ENCODE measurements around the gene LRRN2.

LRRN2 gene

DNA sequence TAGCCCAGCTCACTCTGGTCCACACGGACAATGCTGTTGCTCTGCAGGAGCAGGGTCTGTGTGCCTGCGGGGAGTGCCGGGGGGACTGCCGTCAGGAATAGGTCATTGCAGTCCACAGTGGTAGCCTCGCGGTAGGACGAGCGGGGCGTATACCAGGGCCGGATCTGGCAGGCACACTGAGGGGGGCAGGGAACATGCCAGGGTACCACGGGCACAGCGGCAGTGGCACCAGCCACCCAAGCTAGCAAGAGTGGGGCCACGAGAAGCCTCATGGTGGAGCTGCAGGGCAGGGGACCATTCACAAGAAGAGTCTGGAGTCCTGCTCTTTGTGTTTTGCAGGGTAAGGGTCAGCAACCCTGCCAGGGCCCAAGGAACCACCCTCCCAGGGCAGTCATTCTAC lies 65.8 kb downstream of the LRRN2 start:
- Histone ChIP-seq H3F3A (ENCODE audit: insufficient read depth, low read length) (no peaks in the 10 kb centered on the region), H3K79me2 (ENCODE audit: insufficient read depth, low read length) (no peaks in the 10 kb centered on the region), H3K9me2 (ENCODE audit: low read depth, low read length) (no peaks in the 10 kb centered on the region), H2AFZ (ENCODE audit: low read length) (no peak overlapping the region), H3K36me3 (ENCODE audit: insufficient read depth, low read length) (no peaks in the 10 kb centered on the region), H3K4me3 (ENCODE audit: low read depth, low read length, poor library complexity, severe bottlenecking) (no peak overlapping the region), H3K27me3 (ENCODE audit: insufficient read depth, low read length) (peaks cover 20% of the 10 kb centered on the region; the same call in 1 of the 2 replicates), H3K4me1 (ENCODE audit: insufficient read depth, low read length, severe bottlenecking) (no peaks in the 10 kb centered on the region), H3K4me2 (ENCODE audit: low read length) (no peak overlapping the region), H4K20me1 (ENCODE audit: insufficient read depth, low read length) (no peaks in the 10 kb centered on the region), H3K9ac (ENCODE audit: low read length) (no peak overlapping the region), H3K27ac (ENCODE audit: low read depth, low read length, poor library complexity, severe bottlenecking) (no peak overlapping the region), H3K9me3 (ENCODE audit: low read length) (no peaks in the 10 kb centered on the region)
- no peak for TF ChIP-seq EZH2 (IDR thresholded peaks at IDR 0.05; ENCODE audit: borderline replicate concordance, low read length)
- TF ChIP-seq CTCF (IDR thresholded peaks at IDR 0.05; ENCODE audit: low read length): no peak

DNA sequence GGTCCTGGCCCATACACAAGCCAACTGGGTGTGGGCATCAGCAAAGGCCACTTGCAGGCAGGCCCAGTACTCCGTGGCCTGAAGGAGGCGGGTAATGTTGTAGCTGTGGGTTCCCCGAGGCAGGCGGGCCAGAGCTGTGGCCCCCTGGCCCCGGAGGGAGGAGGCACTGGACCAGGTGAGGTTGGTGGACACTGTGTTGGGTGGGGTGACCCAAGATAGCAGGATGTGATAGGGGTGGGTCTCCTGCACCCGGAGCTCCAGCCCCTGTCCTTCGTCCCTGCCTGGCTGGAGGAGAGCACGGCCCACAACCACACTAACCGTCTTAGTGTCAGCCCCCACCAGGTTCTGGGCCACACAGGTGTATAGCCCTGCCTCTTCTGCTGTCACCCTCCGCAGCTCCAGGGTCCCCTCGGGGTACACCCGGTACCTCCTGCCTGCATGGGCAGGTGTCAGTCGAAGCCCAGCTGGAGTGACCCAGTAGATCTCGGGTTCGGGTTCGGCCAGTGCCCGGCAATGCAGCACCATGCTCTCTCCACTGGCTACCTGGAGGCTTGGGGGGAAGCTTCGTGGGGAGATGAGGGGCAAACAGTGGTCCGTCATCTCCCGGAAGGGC lies 67.3 kb downstream of the LRRN2 start:
- no peak overlapping the region for H2AFZ ChIP-seq (ENCODE audit: low read length)
- H3K9ac ChIP-seq (ENCODE audit: low read length): no peak overlapping the region
- TF ChIP-seq EZH2 (IDR thresholded peaks at IDR 0.05; ENCODE audit: borderline replicate concordance, low read length): no peak
- TF ChIP-seq CTCF (IDR thresholded peaks at IDR 0.05; ENCODE audit: low read length): no peak
- no peak overlapping the region for H3K4me3 ChIP-seq (ENCODE audit: low read depth, low read length, poor library complexity, severe bottlenecking)
- no peaks in the 10 kb centered on the region for H3K9me2 ChIP-seq (ENCODE audit: low read depth, low read length)
- H3K79me2 ChIP-seq (ENCODE audit: insufficient read depth, low read length): no peaks in the 10 kb centered on the region
- H3K36me3 ChIP-seq (ENCODE audit: insufficient read depth, low read length): no peaks in the 10 kb centered on the region
- no peaks in the 10 kb centered on the region for H3K9me3 ChIP-seq (ENCODE audit: low read length)
- no peak overlapping the region for H3K4me2 ChIP-seq (ENCODE audit: low read length)
- no peaks in the 10 kb centered on the region for H3F3A ChIP-seq (ENCODE audit: insufficient read depth, low read length)
- no peak overlapping the region for H3K27ac ChIP-seq (ENCODE audit: low read depth, low read length, poor library complexity, severe bottlenecking)
- no peaks in the 10 kb centered on the region for H4K20me1 ChIP-seq (ENCODE audit: insufficient read depth, low read length)
- H3K4me1 ChIP-seq (ENCODE audit: insufficient read depth, low read length, severe bottlenecking): no peaks in the 10 kb centered on the region
- H3K27me3 ChIP-seq (ENCODE audit: insufficient read depth, low read length): peaks cover 9% of the 10 kb centered on the region; the same call in 1 of the 2 replicates

GRCh38 chr1:204617256-204618147 lies 68.0 kb downstream of the LRRN2 start:
- Histone ChIP-seq H3K9me2 (ENCODE audit: low read depth, low read length) (no peaks in the 10 kb centered on the region), H3K4me1 (ENCODE audit: insufficient read depth, low read length, severe bottlenecking) (no peaks in the 10 kb centered on the region), H2AFZ (ENCODE audit: low read length) (no peak overlapping the region), H3K36me3 (ENCODE audit: insufficient read depth, low read length) (no peaks in the 10 kb centered on the region), H3K9ac (ENCODE audit: low read length) (no peak overlapping the region), H3K27ac (ENCODE audit: low read depth, low read length, poor library complexity, severe bottlenecking) (no peak overlapping the region), H3K79me2 (ENCODE audit: insufficient read depth, low read length) (no peaks in the 10 kb centered on the region), H3K27me3 (ENCODE audit: insufficient read depth, low read length) (peaks cover 8% of the 10 kb centered on the region; the same call in 1 of the 2 replicates), H3K4me2 (ENCODE audit: low read length) (no peak overlapping the region), H3F3A (ENCODE audit: insufficient read depth, low read length) (no peaks in the 10 kb centered on the region), H3K4me3 (ENCODE audit: low read depth, low read length, poor library complexity, severe bottlenecking) (no peak overlapping the region), H4K20me1 (ENCODE audit: insufficient read depth, low read length) (no peaks in the 10 kb centered on the region), H3K9me3 (ENCODE audit: low read length) (no peaks in the 10 kb centered on the region)
- TF ChIP-seq EZH2 (IDR thresholded peaks at IDR 0.05; ENCODE audit: borderline replicate concordance, low read length) (no peak), CTCF (IDR thresholded peaks at IDR 0.05; ENCODE audit: low read length) (no peak)
